Fibroblast of lung (primary cell): ENCODE measurements around the gene DDX51. TPM values are rescaled to one million over a fixed set of nuclear protein-coding genes. Genes with fewer than 3 reads are reported as not detected.

Source experiments
- DNase-seq, 2 donors: peaks; one replicate each; pipeline versions ENCODE4 v3.0.0 to v3.0.0-alpha.2; 2010; ENCODE audit warnings: low read depth in 2 of 2
- H2AFZ ChIP-seq: 2 replicates; pipeline ENCODE4 v1.5.1; 2012; ENCODE audit warnings: low read length, control low read depth, inconsistent platforms
- H3K27ac ChIP-seq: 2 replicates; pipeline ENCODE4 v1.5.1; 2011; ENCODE audit warnings: low read length, control low read depth; ENCODE audit not compliant: insufficient read depth
- H3K27me3 ChIP-seq: 2 replicates; pipeline ENCODE4 v1.5.1; 2011; ENCODE audit warnings: mild to moderate bottlenecking, low read length; ENCODE audit not compliant: control insufficient read depth, insufficient read depth
- H3K36me3 ChIP-seq: 2 replicates; pipeline ENCODE4 v1.5.1; 2011; ENCODE audit warnings: low read length; ENCODE audit not compliant: control insufficient read depth, insufficient read depth
- H3K4me1 ChIP-seq: 2 replicates; pipeline ENCODE4 v1.5.1; 2011; ENCODE audit warnings: low read length; ENCODE audit not compliant: control insufficient read depth, insufficient read depth; ENCODE audit errors: extremely low read depth
- H3K4me2 ChIP-seq: 2 replicates; pipeline ENCODE4 v1.5.1; 2011; ENCODE audit warnings: low read length, control low read depth; ENCODE audit not compliant: insufficient read depth; ENCODE audit errors: extremely low read depth
- H3K4me3 ChIP-seq, 4 experiments: fragments of 200-600 bp in 1 of 4; sonication (generic) in 1 of 4; replicated peaks in 1 of 4; 2 replicates each; pipeline ENCODE4 v1.5.1; 2011 to 2016; ENCODE audit warnings: low read length in 4 of 4, low read depth in 3 of 4, mild to moderate bottlenecking in 3 of 4, control low read depth in 2 of 4, inconsistent platforms in 1 of 4, mixed read lengths in 1 of 4; ENCODE audit not compliant: insufficient read depth in 1 of 4; ENCODE audit errors: control extremely low read depth in 1 of 4
- H3K79me2 ChIP-seq: 2 replicates; pipeline ENCODE4 v1.5.1; 2012; ENCODE audit warnings: mild to moderate bottlenecking, low read length, inconsistent platforms; ENCODE audit not compliant: control insufficient read depth, insufficient read depth
- H3K9ac ChIP-seq: 2 replicates; pipeline ENCODE4 v1.5.1; 2011; ENCODE audit warnings: mild to moderate bottlenecking, low read length, control low read depth; ENCODE audit not compliant: insufficient read depth
- H3K9me3 ChIP-seq: 2 replicates; pipeline ENCODE4 v1.5.1; 2012; ENCODE audit warnings: low read depth, low read length; ENCODE audit not compliant: control insufficient read depth, insufficient read depth
- H4K20me1 ChIP-seq: 2 replicates; pipeline ENCODE4 v1.5.1; 2011; ENCODE audit warnings: low read length; ENCODE audit not compliant: control insufficient read depth, insufficient read depth; ENCODE audit errors: extremely low read depth
- EZH2 ChIP-seq: IDR thresholded peaks from 2 replicates; pipeline ENCODE4 v1.5.1; 2012; ENCODE audit warnings: low read length, control low read depth, mild to moderate bottlenecking; ENCODE audit errors: missing control alignments
- polyA plus RNA-seq, 2 donors: library from polyadenylated mRNA; depleted of rRNA in 1 of 2; stranded (reverse) in 1 of 2; unstranded in 1 of 2; fragments of >200 nt; gene quantifications; 2 replicates each; pipeline ENCODE4 v1.2.1, GENCODE V29; 2011 to 2012; ENCODE audit warnings: missing spikeins in 1 of 2
- total RNA-seq: library from RNA; depleted of rRNA; stranded (reverse); fragments of >200 nt; gene quantifications from 2 replicates; pipeline ENCODE4 v1.2.1, GENCODE V29; 2014
- TF ChIP-seq, protein P1 (sequence below), 2 donors: IDR thresholded peaks in 1 of 2; conservative IDR thresholded peaks in 1 of 2; 1 replicate in 1 of 2; 2 replicates in 1 of 2; pipeline ENCODE4 v1.5.1; 2011 to 2012; ENCODE audit warnings: low read length in 2 of 2, control low read depth in 1 of 2, inconsistent platforms in 1 of 2, low read depth in 1 of 2, mild to moderate bottlenecking in 1 of 2

DDX51 gene
- total and polyA plus RNA-seq, 2 donors (not counting 1 experiment from before 2014, with no cell fraction given) = 3.7 to 7.4 TPM

DNA sequence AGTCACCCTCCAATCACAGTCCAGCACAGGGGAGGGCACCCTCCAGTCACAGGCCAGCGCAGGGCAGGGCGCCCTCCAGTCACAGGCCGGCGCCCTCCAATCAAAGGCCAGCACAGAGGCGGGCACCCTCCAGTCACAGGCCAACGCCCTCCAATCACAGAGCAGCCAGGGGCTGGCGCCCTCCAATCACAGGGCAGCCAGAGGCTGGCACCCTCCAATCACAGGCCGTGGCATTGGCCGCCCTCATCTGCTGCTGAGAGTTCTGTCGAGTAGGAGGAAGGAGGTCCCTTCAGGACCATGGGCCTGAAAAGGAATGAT lies 26.6 kb downstream of the DDX51 start:
- no peaks in the 10 kb centered on the region for H3K79me2 ChIP-seq
- H4K20me1 ChIP-seq = no peaks in the 10 kb centered on the region
- TF ChIP-seq, protein P1, sequence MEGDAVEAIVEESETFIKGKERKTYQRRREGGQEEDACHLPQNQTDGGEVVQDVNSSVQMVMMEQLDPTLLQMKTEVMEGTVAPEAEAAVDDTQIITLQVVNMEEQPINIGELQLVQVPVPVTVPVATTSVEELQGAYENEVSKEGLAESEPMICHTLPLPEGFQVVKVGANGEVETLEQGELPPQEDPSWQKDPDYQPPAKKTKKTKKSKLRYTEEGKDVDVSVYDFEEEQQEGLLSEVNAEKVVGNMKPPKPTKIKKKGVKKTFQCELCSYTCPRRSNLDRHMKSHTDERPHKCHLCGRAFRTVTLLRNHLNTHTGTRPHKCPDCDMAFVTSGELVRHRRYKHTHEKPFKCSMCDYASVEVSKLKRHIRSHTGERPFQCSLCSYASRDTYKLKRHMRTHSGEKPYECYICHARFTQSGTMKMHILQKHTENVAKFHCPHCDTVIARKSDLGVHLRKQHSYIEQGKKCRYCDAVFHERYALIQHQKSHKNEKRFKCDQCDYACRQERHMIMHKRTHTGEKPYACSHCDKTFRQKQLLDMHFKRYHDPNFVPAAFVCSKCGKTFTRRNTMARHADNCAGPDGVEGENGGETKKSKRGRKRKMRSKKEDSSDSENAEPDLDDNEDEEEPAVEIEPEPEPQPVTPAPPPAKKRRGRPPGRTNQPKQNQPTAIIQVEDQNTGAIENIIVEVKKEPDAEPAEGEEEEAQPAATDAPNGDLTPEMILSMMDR (conservative IDR thresholded peaks at IDR 0.05 in 1 of 2, IDR thresholded peaks at IDR 0.05 in 1 of 2; ENCODE audit: low read depth in 1 of 2, low read length in 2 of 2) = no peak
- TF ChIP-seq EZH2 = no peak
- DNase-seq = no peak
- no peak overlapping the region for H3K9ac ChIP-seq
- H3K36me3 ChIP-seq = peaks cover 21% of the 10 kb centered on the region
- H3K4me1 ChIP-seq = no peaks in the 10 kb centered on the region
- H3K9me3 ChIP-seq = no peaks in the 10 kb centered on the region
- H3K27ac ChIP-seq = no peak overlapping the region
- no peak overlapping the region for H3K4me3 ChIP-seq
- no peak overlapping the region for H3K4me2 ChIP-seq
- no peaks in the 10 kb centered on the region for H3K27me3 ChIP-seq
- no peak overlapping the region for H2AFZ ChIP-seq

DNA sequence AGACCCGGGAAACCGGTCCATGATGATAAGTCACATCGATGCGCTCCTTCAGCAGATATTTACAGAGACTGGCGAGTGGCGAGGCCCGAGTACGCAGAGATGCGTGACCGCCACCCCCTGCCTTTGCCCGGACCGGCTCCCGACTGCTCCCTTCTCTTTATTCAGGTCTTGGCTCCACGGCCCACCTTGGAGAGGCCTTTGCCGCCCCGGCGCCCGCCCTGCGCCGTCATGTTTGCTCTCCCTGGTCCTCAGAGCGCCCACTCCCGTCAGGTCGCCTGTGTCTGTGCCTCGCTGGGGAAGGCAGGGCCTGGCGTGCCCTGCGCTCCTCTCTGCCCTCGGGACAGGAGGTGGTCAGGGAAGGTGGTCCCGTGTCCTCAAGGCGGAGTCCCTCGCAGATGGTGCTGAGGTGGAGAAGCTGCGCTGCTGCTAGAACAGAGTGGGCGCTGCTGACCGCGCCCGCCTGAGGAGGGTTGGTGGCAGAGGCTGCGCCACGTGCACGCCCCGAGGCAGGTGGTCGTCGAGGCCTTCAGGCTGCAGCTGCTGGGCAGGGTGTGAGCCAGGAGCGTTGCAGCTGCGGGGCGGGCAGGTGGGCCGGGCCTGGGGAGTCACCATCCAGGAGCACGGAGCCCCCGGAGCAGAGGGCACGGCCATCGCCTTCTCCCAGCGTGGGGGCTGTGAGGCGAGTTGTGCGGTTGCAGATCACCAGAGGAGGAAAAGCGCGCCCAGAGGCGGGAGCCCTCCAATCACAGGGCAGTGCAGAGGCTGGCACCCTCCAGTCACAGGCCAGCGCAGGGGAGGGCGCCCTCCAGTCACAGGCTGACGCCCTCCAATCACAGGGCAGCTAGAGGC lies 27.2 kb downstream of the DDX51 start:
- no peak overlapping the region for H3K4me2 ChIP-seq

DNA sequence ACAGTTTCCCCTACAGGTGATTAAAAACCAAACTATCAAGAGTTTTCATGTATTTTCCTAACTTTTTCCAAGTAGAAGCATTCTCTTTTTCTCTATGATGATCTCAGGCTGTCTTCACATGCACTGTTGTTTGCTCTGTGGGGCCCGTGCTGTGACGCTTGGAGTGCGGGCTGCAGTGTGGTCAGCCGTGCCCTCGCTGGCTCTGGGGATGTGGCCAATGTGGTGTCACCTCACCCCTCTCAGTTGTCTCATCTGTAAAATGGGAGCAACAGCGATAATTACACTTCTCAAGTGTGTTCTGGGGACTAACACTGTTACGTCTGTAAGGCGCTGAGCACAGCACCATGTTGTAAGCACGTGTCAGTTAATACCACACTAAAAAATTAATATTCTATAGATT lies 28.6 kb downstream of the DDX51 start:
- H3K27ac ChIP-seq = no peak overlapping the region
- no peak for DNase-seq
- no peak for TF ChIP-seq EZH2
- TF ChIP-seq, protein P1 (conservative IDR thresholded peaks at IDR 0.05 in 1 of 2, IDR thresholded peaks at IDR 0.05 in 1 of 2; ENCODE audit: low read depth in 1 of 2, low read length in 2 of 2) = no peak
- H2AFZ ChIP-seq = no peak overlapping the region
- no peak overlapping the region for H3K4me2 ChIP-seq
- no peak overlapping the region for H3K9ac ChIP-seq
- H3K4me3 ChIP-seq = no peak overlapping the region
- no peaks in the 10 kb centered on the region for H3K4me1 ChIP-seq
- no peaks in the 10 kb centered on the region for H3K9me3 ChIP-seq
- peaks cover 23% of the 10 kb centered on the region for H3K36me3 ChIP-seq
- no peaks in the 10 kb centered on the region for H3K79me2 ChIP-seq
- H4K20me1 ChIP-seq = no peaks in the 10 kb centered on the region
- no peaks in the 10 kb centered on the region for H3K27me3 ChIP-seq

More for the DNA sequence above, 27.2 kb downstream of the DDX51 start:
- TF ChIP-seq, protein P1 (conservative IDR thresholded peaks at IDR 0.05 in 1 of 2, IDR thresholded peaks at IDR 0.05 in 1 of 2; ENCODE audit: low read depth in 1 of 2, low read length in 2 of 2) = no peak
- TF ChIP-seq EZH2 = no peak
- no peak for DNase-seq
- Histone ChIP-seq H3K4me3 (no peak overlapping the region), H3K36me3 (peaks cover 18% of the 10 kb centered on the region), H3K79me2 (no peaks in the 10 kb centered on the region), H2AFZ (no peak overlapping the region), H4K20me1 (no peaks in the 10 kb centered on the region), H3K9ac (no peak overlapping the region), H3K9me3 (no peaks in the 10 kb centered on the region), H3K4me1 (no peaks in the 10 kb centered on the region), H3K27ac (no peak overlapping the region), H3K27me3 (no peaks in the 10 kb centered on the region)
